Stimulated activated CD8-positive, alpha-beta memory T cell treated with anti-CD3 and anti-CD28 coated beads, Interleukin-12 subunit alpha, Interleukin-12 subunit beta, amount 100 ng/mL, for 4 hours (primary cell): Measurements from ENCODE around the gene SPHK2.
A peak's percentile ranks its signal among the peaks of the same experiment; 100 is the strongest.

Source experiments
- DNase-seq: peaks from one replicate; pipeline ENCODE4 v3.0.0-alpha.2; 2020; ENCODE audit warnings: low read depth

SPHK2 gene

GRCh38 chr19:48603850-48604249, 15.5 kb upstream of the SPHK2 start:
- DNase-seq: no peak

GRCh38 chr19:48606463-48607358, 12.6 kb upstream of the SPHK2 start, which contains the start of gene SPACA4:
SPACA4 (plus strand) TSS chr19:48606742; CDS start chr19:48606979, 237 bp downstream.
- DNase-seq: no peak

- no peak for DNase-seq
These were observed 11.9 kb upstream of the SPHK2 start for GRCh38 chr19:48607359-48607755.

- DNase-seq: no peak
These were observed 10.5 kb upstream of the SPHK2 start for GRCh38 chr19:48608798-48609263.

- no peak for DNase-seq
These were observed 9.7 kb upstream of the SPHK2 start for GRCh38 chr19:48609571-48610108.

- no peak for DNase-seq
These were observed 7.4 kb upstream of the SPHK2 start for GRCh38 chr19:48611872-48612271.

- DNase-seq: no peak
These were observed 6.1 kb upstream of the SPHK2 start for GRCh38 chr19:48613024-48613851.

GRCh38 chr19:48613852-48614435, 5.4 kb upstream of the SPHK2 start:
- no peak for DNase-seq

GRCh38 chr19:48614436-48615230, 4.7 kb upstream of the SPHK2 start, which contains the start of gene FAM83E:
FAM83E (minus strand) TSS chr19:48615076; CDS start chr19:48613372, 1,704 bp downstream.
- no peak for DNase-seq

GRCh38 chr19:48615231-48616040, 3.9 kb upstream of the SPHK2 start:
- DNase-seq: no peak

GRCh38 chr19:48616041-48616436, 3.3 kb upstream of the SPHK2 start:
- no peak for DNase-seq

GRCh38 chr19:48616491-48617056, 2.7 kb upstream of the SPHK2 start:
- DNase-seq: no peak

- DNase-seq: no peak
These were observed 2.0 kb upstream of the SPHK2 start for GRCh38 chr19:48617146-48617937.

GRCh38 chr19:48618278-48618915, 909 bp upstream of the SPHK2 start:
- DNase-seq: no peak

GRCh38 chr19:48619692-48620585, 633 bp downstream of the SPHK2 start:
- DNase-seq: no peak

- no peak for DNase-seq
These were observed 4.3 kb downstream of the SPHK2 start for GRCh38 chr19:48623556-48624066.

- peak; percentile 91 for DNase-seq
These were observed 4.8 kb downstream of the SPHK2 start for GRCh38 chr19:48624067-48624594.
